GM18499 (cell line): Measurements from ENCODE around the gene ZP2.
"Not testable (repeated sequence)": the region's sequence is repeated elsewhere in the genome, so short reads cannot be mapped to it uniquely, and the experiment has no call there.

Source experiments
- ATAC-seq: cut with Tn5 transposase; IDR thresholded peaks from one replicate; pipeline ENCODE4 v1.9.1; 2021; ENCODE audit warnings: moderate number of reproducible peaks; ENCODE audit not compliant: insufficient read depth, unreplicated experiment

Gene ZP2

GRCh38 chr16:21211486-21211885 lies at the start of gene ZP2:
Gene ZP2 (minus strand): TSS chr16:21211574. CDS start chr16:21211547, 27 bp downstream.
- no peak for ATAC-seq

GRCh38 chr16:21257284-21257683 lies 45.9 kb upstream of the ZP2 start:
- ATAC-seq = no peak

GRCh38 chr16:21256636-21257035 lies 45.3 kb upstream of the ZP2 start:
- no peak for ATAC-seq

DNA sequence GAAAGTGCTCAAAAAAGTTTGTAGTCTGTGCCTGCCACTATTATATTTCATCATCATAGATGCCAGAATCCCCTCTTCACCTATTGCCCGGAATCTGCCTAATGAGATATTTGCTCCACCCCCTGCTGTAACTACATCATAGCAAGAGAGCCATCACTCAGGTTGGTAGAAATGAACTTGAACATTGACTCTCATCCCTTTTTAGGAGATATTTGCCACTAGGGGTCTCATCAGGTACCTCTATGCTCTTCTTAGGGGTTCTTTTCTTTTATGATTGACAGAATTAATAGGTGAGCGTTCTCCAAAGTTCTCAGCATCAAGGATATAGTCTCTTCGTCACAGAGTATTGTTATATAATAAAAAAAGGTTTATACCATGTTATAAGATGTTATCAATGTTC lies 42.1 kb upstream of the ZP2 start:
- ATAC-seq = no peak

DNA sequence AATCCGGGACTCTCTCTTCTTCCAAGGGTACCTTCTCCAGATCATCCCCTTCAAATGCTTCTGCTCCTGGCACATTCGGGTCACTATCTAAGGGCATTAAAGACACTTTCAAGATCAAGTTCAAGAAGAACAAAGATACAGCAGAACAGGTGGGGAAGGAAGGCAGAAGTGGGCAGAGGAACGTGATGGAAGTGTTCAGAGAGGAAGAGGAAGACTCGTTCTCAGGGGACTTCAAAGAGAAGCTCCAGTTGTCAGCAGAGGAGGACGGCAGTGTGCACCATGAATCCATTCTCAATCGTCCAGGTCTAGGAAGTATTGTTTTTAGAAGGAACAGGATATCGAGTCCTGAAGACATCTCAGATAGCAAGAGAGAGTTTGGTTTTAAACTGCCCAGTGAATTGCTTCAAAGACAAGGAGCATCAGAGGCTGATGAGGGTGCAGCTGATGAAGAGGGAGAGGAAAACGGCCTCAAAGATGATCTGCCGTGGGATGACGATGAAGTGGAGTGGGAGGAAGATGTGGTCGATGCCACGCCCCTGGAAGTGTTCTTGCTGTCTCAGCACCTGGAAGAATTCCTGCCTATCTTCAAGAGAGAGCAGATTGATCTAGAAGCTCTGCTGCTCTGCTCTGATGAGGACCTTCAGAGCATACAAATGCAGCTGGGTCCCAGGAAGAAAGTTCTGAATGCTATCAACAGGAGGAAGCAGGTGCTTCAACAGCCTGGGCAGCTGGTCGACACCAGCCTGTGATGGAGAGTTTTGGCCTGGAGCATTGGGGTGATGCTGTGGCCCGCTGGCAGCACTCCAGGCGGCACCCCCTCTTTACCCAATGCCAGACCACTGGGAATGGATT lies 38.9 kb upstream of the ZP2 start:
- ATAC-seq = no peak

GRCh38 chr16:21248179-21248578 lies 36.8 kb upstream of the ZP2 start:
- not testable (repeated sequence) for ATAC-seq

- no peak for ATAC-seq
Measured at GRCh38 chr16:21244518-21245215, 33.3 kb upstream of the ZP2 start.

- ATAC-seq = no peak
Measured at GRCh38 chr16:21242756-21243155, 31.4 kb upstream of the ZP2 start.

GRCh38 chr16:21239646-21240045 lies 28.3 kb upstream of the ZP2 start:
- no peak for ATAC-seq

- ATAC-seq = no peak
Measured at GRCh38 chr16:21236831-21237230, 25.5 kb upstream of the ZP2 start.

DNA sequence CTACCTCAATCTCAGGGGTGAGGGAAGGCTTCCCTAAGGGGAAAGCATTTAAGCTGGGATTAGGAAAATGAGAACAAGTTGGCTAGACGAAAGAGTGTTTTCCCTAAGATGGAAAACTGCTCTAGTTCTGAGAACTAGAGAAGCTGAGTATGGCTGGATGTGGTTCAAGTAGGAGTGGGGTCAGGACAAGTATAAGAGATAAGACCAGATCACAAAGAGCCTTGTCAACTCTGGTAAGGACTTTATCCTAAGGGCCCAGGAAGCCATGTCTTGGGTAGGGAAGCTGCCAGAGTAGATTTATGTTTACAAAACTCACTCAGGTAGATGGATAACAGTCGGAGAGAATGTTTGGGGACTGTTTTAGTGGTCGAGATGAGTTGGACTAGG lies 23.8 kb upstream of the ZP2 start:
- ATAC-seq = no peak

DNA sequence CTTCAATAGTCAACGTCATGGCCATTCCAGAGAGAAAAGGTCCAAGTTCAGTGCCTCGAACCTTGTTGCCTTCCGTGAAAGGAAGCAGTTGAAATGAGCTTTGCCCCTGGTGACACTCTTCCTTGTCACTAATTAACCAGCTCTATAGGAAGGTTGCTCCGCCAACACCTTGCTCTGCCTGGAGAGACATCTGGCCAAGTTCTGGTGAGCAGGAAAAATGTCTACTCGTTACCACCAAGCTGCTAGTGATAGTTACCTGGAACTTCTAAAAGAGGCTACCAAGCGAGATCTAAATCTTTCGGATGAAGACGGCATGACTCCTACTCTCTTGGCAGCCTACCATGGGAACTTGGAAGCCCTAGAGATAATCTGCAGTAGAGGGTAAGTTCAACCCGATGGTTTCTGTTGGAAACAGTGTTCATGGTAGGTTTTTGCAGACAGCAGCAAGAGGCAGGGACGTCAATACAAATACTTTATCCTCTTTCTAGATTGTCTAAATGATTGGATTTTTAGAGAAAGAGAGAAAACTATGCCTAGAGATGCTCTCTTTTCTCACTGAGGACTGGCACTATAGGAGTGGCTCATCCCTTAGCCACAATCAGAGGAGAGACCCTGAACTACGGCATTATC lies 22.3 kb upstream of the ZP2 start, which contains the start of gene ANKS4B:
Gene ANKS4B (plus strand): TSS at position 179 of the 630 bp plus-strand sequence. CDS start 39 bp downstream, at position 218.
- ATAC-seq = no peak

DNA sequence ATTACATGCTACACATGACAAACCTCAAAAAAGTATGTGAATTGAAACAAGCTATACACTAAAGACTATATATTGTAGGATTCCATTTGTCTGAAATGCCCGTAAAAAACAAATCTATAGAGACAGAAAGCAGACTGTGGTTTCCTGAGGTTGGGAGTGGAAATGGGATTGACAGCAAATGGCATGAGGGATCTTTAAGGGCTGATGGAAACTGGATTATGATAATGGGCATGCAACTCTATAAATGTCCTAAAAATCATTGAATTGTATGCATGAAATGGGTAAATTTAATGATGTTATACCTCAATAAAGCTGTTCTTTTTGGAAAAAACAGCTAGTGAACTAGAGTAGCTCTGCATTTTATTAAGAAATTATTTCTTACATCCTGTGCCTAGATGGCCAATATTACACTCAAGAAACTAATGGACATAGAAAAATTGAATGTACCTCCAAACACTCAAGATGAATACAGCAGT lies 21.7 kb upstream of the ZP2 start:
- ATAC-seq = no peak

- no peak for ATAC-seq
Measured at GRCh38 chr16:21228361-21228872, 17.0 kb upstream of the ZP2 start.

GRCh38 chr16:21227866-21228265 lies 16.5 kb upstream of the ZP2 start:
- ATAC-seq = no peak

- ATAC-seq = no peak
Measured at GRCh38 chr16:21226749-21227148, 15.4 kb upstream of the ZP2 start.

- no peak for ATAC-seq
Measured at GRCh38 chr16:21224800-21225199, 13.4 kb upstream of the ZP2 start.

GRCh38 chr16:21223787-21224186 lies 12.4 kb upstream of the ZP2 start:
- no peak for ATAC-seq

DNA sequence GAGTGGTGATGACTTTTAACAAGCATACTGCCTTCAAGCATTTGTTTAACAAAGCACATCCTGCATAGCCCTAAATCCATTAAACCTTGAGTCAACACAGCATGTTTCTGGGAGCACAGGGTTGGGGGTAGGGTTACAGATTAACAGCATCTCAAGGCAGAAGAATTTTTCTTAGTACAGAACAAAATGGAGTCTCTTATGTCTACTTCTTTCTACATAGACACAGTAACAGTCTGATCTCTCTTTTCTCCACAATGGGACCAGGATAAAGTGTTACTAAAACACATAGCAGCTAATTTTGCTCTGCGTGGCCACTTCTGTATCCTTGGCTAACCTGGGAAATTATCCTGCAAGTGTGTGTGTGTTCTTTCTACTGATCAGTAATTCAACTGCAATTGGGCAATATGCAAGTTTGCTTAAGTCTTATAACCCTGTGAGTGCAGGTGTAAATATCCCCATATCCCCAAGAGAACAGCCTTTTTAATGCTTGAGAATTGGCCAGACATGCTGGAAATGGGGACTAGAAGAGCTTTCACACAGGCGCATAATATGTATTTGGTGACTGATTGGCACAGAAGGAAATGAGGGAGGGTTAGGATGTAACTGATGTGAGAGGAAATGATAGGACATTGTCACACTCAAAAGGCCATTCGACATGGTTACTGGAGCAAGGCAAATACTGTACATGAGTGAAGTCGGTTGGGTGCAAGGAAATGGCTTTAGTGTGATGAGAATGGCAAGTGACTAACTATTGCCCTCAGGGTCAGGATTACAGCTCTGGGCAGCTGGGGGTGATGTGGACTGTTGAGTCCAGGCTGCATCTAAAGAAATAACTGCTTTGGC lies 11.3 kb upstream of the ZP2 start:
- ATAC-seq = no peak

DNA sequence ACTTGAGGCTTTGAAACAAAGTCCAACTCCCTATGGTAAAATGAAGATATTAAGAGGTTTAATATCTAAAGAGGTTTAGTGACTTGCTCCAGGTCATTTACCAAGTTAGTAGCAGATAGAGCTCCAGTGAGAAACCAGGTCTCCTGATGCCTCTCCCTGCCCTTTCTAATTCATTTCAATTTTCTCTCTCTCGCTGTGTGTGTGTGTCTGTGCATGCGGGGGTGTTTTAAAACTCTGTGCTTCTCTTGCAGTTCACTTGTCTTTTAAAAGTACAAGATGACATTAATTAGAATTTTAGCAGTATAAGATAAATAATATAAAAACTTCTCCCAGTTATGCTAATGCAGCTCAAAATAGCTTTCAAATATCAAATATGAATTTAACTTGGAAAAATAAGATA lies 8.2 kb upstream of the ZP2 start:
- ATAC-seq = no peak
